HEK293T (cell line): ENCODE measurements around the gene RC3H1.

Experiments
- ARNT ChIP-seq: fragments of 450-650 bp; IDR thresholded peaks from 2 replicates; pipeline ENCODE4 v1.6.1; 2017; ENCODE audit warnings: mild to moderate bottlenecking
- BHLHE40 ChIP-seq: fragments of 450-650 bp; IDR thresholded peaks from 2 replicates; pipeline ENCODE4 v1.6.1; 2016; ENCODE audit warnings: mild to moderate bottlenecking, moderate library complexity, borderline replicate concordance
- CTBP1 ChIP-seq: fragments of 450-650 bp; IDR thresholded peaks from 2 replicates; pipeline ENCODE4 v1.6.1; 2016; ENCODE audit warnings: borderline replicate concordance
- ELF4 ChIP-seq: fragments of 450-650 bp; IDR thresholded peaks from 2 replicates; pipeline ENCODE4 v1.6.1; 2017; ENCODE audit warnings: antibody characterized with exemption
- FOXA1 ChIP-seq: fragments of 450-650 bp; IDR thresholded peaks from 2 replicates; pipeline ENCODE4 v1.6.1; 2016; ENCODE audit warnings: mild to moderate bottlenecking
- FOXM1 ChIP-seq: fragments of 450-650 bp; IDR thresholded peaks from 2 replicates; pipeline ENCODE4 v1.6.1; 2017; ENCODE audit warnings: mild to moderate bottlenecking, borderline replicate concordance
- HDGF ChIP-seq: fragments of 450-650 bp; IDR thresholded peaks from 2 replicates; pipeline ENCODE4 v1.6.1; 2017; ENCODE audit warnings: antibody characterized with exemption, borderline replicate concordance
- NFRKB ChIP-seq: fragments of 450-650 bp; IDR thresholded peaks from 2 replicates; pipeline ENCODE4 v1.6.1; 2016; ENCODE audit warnings: mild to moderate bottlenecking, moderate library complexity
- SP1 ChIP-seq: fragments of 450-650 bp; IDR thresholded peaks from 2 replicates; pipeline ENCODE4 v1.6.1; 2017
- SUZ12 ChIP-seq: fragments of 450-650 bp; IDR thresholded peaks from 2 replicates; pipeline ENCODE4 v1.6.1; 2016; ENCODE audit warnings: mild to moderate bottlenecking
- TARDBP ChIP-seq: fragments of 450-650 bp; IDR thresholded peaks from 2 replicates; pipeline ENCODE4 v1.6.1; 2016
- ZNF384 ChIP-seq: fragments of 450-650 bp; IDR thresholded peaks from 2 replicates; pipeline ENCODE4 v1.6.1; 2016
- TF ChIP-seq, protein P1 (sequence below): fragments of 450-650 bp; IDR thresholded peaks from 2 replicates; pipeline ENCODE4 v1.6.1; 2016

DNA sequence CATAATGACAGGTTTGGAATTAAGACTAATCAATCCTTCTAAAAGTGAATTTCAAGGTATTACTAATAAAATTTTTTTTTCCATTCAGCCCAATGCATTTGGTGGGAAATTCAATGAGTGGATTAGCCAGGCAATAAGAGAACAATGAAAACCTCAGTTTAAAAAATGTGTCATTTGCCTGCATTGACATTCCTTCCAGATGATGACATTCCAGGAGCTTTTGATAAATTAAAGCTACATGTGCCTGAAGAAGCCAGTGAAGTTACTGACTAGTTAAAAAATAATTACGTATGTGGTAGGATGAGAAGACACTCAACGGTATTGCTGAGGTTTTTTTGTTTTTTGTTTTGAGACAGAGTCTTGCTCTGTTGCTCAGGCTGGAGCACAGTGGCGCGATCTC, 37.9 kb upstream of the RC3H1 start:
- TF ChIP-seq HDGF (no peak), BHLHE40 (no peak), SP1 (no peak), CTBP1 (no peak), SUZ12 (no peak), FOXM1 (no peak), ARNT (no peak), ZNF384 (no peak), ELF4 (no peak), TARDBP (no peak), FOXA1 (no peak), NFRKB (no peak)
- TF ChIP-seq, protein P1, sequence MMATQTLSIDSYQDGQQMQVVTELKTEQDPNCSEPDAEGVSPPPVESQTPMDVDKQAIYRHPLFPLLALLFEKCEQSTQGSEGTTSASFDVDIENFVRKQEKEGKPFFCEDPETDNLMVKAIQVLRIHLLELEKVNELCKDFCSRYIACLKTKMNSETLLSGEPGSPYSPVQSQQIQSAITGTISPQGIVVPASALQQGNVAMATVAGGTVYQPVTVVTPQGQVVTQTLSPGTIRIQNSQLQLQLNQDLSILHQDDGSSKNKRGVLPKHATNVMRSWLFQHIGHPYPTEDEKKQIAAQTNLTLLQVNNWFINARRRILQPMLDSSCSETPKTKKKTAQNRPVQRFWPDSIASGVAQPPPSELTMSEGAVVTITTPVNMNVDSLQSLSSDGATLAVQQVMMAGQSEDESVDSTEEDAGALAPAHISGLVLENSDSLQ, result no peak
